ENCODE data around the gene SMARCA2.

SMARCA2 gene

DNA sequence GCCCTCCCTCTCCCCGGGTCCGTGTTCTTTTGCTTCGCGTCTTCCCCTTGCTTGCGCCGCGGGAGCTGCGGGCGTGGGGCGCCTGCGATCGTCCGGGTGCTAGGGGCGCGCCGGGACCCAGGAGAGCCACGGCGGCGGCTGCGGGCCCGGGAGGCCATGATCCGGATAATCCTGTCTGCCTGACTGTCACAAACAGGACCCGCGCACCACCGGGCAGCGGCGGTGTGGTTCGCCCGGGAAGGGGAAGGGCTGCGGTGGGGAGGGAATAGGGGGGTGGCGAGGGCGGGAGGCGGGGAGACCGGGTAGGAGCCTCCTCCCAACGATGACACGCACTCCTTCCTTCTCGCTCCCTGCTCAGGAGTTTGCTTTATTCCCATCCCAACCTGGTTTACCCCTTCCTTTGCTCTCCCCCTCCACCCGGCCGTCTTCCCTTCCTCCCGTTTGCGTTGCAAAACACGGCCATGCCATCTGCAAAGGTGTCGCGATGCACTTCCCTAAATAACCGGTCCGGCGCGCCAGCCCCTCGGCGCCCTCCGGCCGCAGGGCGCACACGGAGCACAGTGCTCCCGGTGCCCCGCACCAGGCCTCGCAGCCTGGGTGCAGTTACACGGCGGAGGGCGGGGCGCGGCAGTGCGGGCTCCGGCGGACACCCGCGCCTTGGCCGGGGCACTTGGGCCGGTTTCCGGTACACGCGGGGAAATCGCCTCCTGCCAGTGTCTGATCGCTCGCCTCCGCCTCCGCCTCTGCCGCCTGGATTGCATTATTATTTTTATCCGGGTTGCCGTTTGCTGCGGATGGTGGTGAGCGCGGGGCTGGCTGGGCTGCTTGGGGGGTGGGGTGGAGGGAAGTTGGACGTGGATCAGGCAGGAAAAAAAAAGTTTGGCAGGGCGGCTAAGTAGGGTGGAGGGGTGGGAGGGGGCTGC, 1.5 kb downstream of the SMARCA2 start:
- WGBS, result under 1% methylated on average over 80 of the region's 85 CpGs
- Histone ChIP-seq H3K9ac (ENCODE audit: low read depth, low read length) (no peak overlapping the region), H3K27ac (ENCODE audit: low read depth, low read length) (no peak overlapping the region), H3K4me3 (ENCODE audit: low read length) (peak overlapping the region; percentile 79), H3K36me3 (ENCODE audit: insufficient read depth, low read length) (no peaks in the 10 kb centered on the region), H3K27me3 (ENCODE audit: insufficient read depth, low read length) (peaks cover 96% of the 10 kb centered on the region), H3K4me1 (ENCODE audit: insufficient read depth, low read length) (peaks cover 25% of the 10 kb centered on the region), H3K9me3 (ENCODE audit: insufficient read depth, low read depth, low read length) (no peaks in the 10 kb centered on the region)

DNA sequence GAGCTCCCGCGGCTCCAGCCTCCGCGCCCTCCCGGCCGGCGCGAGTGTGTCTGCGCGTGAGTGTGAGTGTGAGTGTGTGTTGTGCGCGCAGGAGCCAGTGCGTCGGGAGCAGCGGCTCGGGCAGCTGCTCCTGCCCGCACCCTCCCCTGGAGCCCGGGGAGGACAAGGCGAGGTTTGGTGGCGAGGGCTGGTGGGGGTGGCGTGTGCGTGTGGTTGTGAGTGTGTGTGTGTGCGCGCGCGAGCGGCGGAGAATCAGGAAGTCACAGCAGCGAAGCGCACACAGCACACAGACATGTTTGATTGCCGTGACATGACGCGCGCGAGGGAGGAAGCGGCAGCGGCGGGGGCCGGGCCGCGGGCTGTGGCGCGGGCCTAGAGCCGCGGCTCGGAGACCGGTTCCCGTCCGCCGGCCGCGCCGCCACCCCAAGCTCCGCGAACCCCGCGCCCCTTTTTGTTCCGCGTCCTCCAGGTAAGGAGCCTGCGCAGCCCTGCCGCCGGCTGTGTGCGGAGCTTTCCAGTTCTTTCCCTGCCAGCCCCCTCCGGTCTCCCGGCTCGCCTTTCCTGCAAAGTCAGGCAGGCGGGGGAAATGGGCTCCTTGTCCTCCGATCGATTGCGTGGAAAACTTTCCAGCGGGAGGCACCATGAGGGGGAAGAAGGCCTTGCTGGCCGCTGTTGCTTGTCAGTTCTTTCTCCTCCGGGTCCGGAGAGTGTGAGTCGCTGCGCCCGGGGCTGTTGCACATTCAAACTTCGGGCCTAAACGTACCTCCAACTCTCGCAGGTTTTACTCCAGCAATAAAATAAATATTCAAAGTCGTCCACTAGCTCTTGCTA, 2.4 kb downstream of the SMARCA2 start:
- Histone ChIP-seq H3K4me1 (ENCODE audit: insufficient read depth, low read length) (peaks cover 25% of the 10 kb centered on the region), H3K9ac (ENCODE audit: low read depth, low read length) (peak overlapping the region; percentile 54), H3K36me3 (ENCODE audit: insufficient read depth, low read length) (no peaks in the 10 kb centered on the region), H3K4me3 (ENCODE audit: low read length) (peak overlapping the region; percentile 79), H3K27ac (ENCODE audit: low read depth, low read length) (no peak overlapping the region), H3K27me3 (ENCODE audit: insufficient read depth, low read length) (peaks cover 97% of the 10 kb centered on the region), H3K9me3 (ENCODE audit: insufficient read depth, low read depth, low read length) (no peaks in the 10 kb centered on the region)
- WGBS, result under 1% methylated on average over 81 of the region's 81 CpGs

DNA sequence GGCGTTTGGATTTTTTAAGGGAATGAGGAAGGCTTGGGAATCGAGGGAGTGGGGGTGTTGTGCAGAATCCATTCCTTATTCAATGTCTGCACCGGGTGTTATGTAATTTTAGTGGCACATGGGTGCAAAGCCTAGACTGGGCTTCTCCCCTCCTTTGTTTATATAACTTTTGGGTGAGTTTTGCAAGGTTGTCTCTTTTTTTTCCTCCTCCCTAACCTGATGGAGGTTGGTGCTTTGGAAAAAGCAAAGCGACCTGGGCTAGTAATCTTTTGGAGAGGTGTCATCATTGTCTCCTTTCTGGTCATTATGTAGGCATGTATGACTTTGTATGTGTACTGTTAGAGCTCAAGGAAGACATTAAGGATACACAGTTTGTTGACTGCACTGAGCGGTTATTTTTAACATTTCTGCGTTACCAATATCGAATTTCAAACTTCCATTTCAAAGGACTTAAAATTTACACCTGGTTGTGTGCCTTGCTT, 3.1 kb downstream of the SMARCA2 start:
- Histone ChIP-seq H3K9ac (ENCODE audit: low read depth, low read length) (peak overlapping the region; percentile 54), H3K9me3 (ENCODE audit: insufficient read depth, low read depth, low read length) (no peaks in the 10 kb centered on the region), H3K27me3 (ENCODE audit: insufficient read depth, low read length) (peaks cover 93% of the 10 kb centered on the region), H3K36me3 (ENCODE audit: insufficient read depth, low read length) (no peaks in the 10 kb centered on the region), H3K4me3 (ENCODE audit: low read length) (peak overlapping the region; percentile 79), H3K27ac (ENCODE audit: low read depth, low read length) (no peak overlapping the region; the same call in 1 of the 2 replicates), H3K4me1 (ENCODE audit: insufficient read depth, low read length) (peaks cover 30% of the 10 kb centered on the region)
- 2% methylated on average over 7 of the region's 7 CpGs for WGBS

DNA sequence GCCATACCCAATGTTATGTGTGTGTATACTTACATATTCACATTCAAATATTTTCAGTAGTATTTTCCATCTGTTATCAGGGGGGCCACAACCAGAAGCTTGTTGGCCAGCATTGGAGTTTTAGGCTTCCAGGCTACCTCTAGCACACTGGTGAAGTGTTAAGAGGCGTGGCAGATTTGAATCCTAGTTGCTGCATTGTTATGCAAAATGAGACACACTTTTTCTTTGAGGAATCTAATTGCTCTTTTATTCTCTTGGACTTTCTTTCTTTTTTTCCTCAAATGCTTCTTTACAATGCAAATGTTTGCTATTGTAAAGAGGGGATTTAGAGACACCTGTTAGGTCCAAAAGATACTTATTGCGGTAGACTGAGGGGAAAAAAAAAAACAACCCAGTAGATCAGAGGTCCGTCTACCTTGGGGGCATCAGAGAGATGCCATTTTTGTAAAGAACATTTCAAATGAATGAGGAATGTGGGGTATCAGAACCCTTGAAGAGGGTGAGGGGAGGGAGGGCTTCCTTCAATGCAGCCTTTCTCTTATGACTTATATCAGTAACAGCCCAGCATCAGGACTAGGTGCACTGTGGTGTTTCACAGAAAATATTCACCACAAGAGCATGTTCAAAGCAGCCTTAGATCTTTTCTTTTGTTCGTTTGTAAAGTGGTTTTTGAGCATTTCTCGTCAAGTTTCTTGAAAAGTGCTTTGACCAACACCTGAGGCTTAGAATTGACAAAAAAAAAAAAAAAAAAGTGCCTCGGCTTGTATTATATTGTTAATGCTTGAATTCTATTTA, 3.8 kb downstream of the SMARCA2 start:
- peaks cover 38% of the 10 kb centered on the region for H3K4me1 ChIP-seq (ENCODE audit: insufficient read depth, low read length)
- no peak overlapping the region for H3K9ac ChIP-seq (ENCODE audit: low read depth, low read length)
- peaks cover 92% of the 10 kb centered on the region for H3K27me3 ChIP-seq (ENCODE audit: insufficient read depth, low read length)
- no peaks in the 10 kb centered on the region for H3K9me3 ChIP-seq (ENCODE audit: insufficient read depth, low read depth, low read length)
- WGBS, result 9% methylated on average over 6 of the region's 6 CpGs
- H3K36me3 ChIP-seq (ENCODE audit: insufficient read depth, low read length), result no peaks in the 10 kb centered on the region
- peak overlapping the region; percentile 4; the same call in 1 of the 2 replicates for H3K27ac ChIP-seq (ENCODE audit: low read depth, low read length)
- H3K4me3 ChIP-seq (ENCODE audit: low read length), result peak overlapping the region; percentile 79

DNA sequence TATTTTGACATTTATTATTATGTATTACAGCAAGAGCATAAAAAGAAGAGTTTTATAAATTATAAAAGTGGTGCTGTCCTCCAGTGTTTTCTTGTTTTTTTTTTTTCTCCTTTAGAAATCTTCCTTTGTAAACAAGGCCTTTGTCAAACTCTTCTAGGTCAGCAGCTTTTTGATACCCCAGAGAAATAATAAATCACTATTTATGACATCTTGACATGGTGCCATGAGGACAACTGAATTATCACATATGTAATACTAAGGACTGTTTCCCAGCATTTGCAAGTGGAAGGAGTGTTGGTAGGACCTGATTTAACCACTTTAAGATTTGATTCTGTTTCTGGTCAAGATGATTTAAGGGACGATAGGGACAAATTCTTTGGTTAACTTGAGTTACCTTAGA, 4.6 kb downstream of the SMARCA2 start:
- Histone ChIP-seq H3K27me3 (ENCODE audit: insufficient read depth, low read length) (peaks cover 92% of the 10 kb centered on the region), H3K4me3 (ENCODE audit: low read length) (no peak overlapping the region), H3K9me3 (ENCODE audit: insufficient read depth, low read depth, low read length) (no peaks in the 10 kb centered on the region), H3K27ac (ENCODE audit: low read depth, low read length) (no peak overlapping the region), H3K36me3 (ENCODE audit: insufficient read depth, low read length) (no peaks in the 10 kb centered on the region), H3K9ac (ENCODE audit: low read depth, low read length) (no peak overlapping the region), H3K4me1 (ENCODE audit: insufficient read depth, low read length) (peaks cover 44% of the 10 kb centered on the region)
- WGBS, result 77% methylated on average over 1 of the region's 1 CpG

DNA sequence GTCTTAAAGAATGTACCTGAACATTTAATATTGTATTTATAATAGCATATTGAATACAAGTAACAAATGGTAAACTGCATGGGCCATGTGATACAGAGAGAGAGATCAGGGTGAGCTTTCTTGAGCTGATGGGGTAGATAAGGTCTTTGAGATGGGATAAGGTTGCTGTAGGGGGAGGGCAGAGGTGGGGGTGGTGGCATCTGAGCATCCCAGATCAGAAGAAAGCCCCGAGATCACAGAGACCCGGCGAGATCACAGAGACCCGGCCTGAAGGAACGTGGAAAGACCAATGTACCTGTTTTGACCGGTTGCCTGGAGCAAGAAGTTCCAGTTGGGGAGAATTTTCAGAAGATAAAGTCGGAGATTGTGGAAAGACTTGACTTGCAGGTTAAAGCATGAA, 6.6 kb downstream of the SMARCA2 start:
- H3K9me3 ChIP-seq (ENCODE audit: insufficient read depth, low read depth, low read length), result no peaks in the 10 kb centered on the region
- no peak overlapping the region for H3K9ac ChIP-seq (ENCODE audit: low read depth, low read length)
- H3K27ac ChIP-seq (ENCODE audit: low read depth, low read length), result no peak overlapping the region
- H3K27me3 ChIP-seq (ENCODE audit: insufficient read depth, low read length), result peaks cover 77% of the 10 kb centered on the region
- 83% methylated on average over 7 of the region's 7 CpGs for WGBS
- H3K36me3 ChIP-seq (ENCODE audit: insufficient read depth, low read length), result no peaks in the 10 kb centered on the region
- peaks cover 51% of the 10 kb centered on the region for H3K4me1 ChIP-seq (ENCODE audit: insufficient read depth, low read length)
- H3K4me3 ChIP-seq (ENCODE audit: low read length), result no peak overlapping the region

DNA sequence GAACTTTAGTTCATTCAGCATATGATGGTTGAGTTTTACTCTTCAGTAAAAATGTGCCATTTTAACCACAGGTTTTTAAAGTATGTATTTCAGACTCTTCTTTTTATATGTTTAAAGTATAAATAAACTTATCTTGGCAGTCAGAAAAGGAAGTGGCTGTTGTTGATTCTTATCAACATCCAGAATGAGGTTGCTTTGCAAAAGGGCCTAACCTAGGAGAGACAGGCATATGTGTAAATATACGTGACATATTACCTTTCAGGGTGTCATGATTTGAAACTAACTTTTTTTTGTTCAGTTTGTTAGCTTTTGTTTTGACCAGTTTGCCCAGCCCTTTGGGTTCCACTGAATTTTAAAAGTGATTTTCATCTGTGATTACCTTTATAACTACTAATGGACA, 7.4 kb downstream of the SMARCA2 start:
- Histone ChIP-seq H3K27ac (ENCODE audit: low read depth, low read length) (no peak overlapping the region), H3K27me3 (ENCODE audit: insufficient read depth, low read length) (peaks cover 69% of the 10 kb centered on the region), H3K4me1 (ENCODE audit: insufficient read depth, low read length) (peaks cover 51% of the 10 kb centered on the region), H3K9me3 (ENCODE audit: insufficient read depth, low read depth, low read length) (no peaks in the 10 kb centered on the region), H3K36me3 (ENCODE audit: insufficient read depth, low read length) (no peaks in the 10 kb centered on the region), H3K4me3 (ENCODE audit: low read length) (no peak overlapping the region), H3K9ac (ENCODE audit: low read depth, low read length) (no peak overlapping the region)
- 100% methylated on average over 1 of the region's 1 CpG for WGBS

DNA sequence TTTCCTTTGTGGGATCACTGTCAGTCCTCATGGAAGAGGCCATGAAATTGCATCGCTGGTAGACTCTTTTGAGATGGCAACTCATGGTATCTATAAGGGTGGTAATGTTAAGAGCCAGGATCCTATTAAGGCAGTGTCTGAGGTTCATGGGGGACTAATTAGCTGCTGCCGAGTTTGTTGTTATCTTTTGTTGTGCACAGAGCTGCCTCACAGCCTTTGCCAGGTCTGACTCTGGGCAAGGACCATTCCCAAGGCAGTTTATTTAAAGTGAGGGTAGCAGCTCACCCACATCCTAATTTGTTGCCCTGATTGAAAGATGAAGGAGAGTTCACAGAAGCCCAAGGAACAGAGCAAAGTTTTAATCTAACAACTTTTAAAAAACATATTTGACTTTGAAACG, 7.9 kb downstream of the SMARCA2 start:
- Histone ChIP-seq H3K4me3 (ENCODE audit: low read length) (no peak overlapping the region), H3K9me3 (ENCODE audit: insufficient read depth, low read depth, low read length) (no peaks in the 10 kb centered on the region), H3K27me3 (ENCODE audit: insufficient read depth, low read length) (peaks cover 64% of the 10 kb centered on the region), H3K36me3 (ENCODE audit: insufficient read depth, low read length) (no peaks in the 10 kb centered on the region), H3K9ac (ENCODE audit: low read depth, low read length) (no peak overlapping the region), H3K4me1 (ENCODE audit: insufficient read depth, low read length) (peaks cover 48% of the 10 kb centered on the region), H3K27ac (ENCODE audit: low read depth, low read length) (no peak overlapping the region)
- WGBS, result 64% methylated on average over 3 of the region's 3 CpGs

DNA sequence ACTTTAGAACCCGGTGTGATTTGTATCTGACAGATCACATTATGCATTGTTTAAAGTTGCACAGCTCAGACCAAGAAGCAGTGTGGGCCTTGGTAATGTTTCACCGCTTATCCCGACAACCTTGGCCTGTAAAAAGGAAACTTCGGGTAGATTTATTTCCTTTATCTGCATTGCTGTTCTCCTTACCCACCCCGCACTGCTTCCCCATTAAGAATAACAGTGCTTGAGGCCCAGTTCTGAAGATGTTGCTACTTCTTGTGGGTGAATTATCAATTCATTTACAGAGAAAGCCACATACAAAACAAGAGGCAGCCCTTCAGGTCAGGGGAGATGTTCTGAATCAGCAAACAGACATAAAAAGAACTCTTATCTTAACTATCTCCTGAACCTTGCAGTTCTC, 8.4 kb downstream of the SMARCA2 start:
- H3K4me1 ChIP-seq (ENCODE audit: insufficient read depth, low read length), result peaks cover 43% of the 10 kb centered on the region
- H3K9ac ChIP-seq (ENCODE audit: low read depth, low read length), result no peak overlapping the region
- 90% methylated on average over 5 of the region's 5 CpGs for WGBS
- no peaks in the 10 kb centered on the region for H3K36me3 ChIP-seq (ENCODE audit: insufficient read depth, low read length)
- H3K27me3 ChIP-seq (ENCODE audit: insufficient read depth, low read length), result peaks cover 59% of the 10 kb centered on the region
- no peak overlapping the region for H3K4me3 ChIP-seq (ENCODE audit: low read length)
- no peak overlapping the region for H3K27ac ChIP-seq (ENCODE audit: low read depth, low read length)
- no peaks in the 10 kb centered on the region for H3K9me3 ChIP-seq (ENCODE audit: insufficient read depth, low read depth, low read length)

DNA sequence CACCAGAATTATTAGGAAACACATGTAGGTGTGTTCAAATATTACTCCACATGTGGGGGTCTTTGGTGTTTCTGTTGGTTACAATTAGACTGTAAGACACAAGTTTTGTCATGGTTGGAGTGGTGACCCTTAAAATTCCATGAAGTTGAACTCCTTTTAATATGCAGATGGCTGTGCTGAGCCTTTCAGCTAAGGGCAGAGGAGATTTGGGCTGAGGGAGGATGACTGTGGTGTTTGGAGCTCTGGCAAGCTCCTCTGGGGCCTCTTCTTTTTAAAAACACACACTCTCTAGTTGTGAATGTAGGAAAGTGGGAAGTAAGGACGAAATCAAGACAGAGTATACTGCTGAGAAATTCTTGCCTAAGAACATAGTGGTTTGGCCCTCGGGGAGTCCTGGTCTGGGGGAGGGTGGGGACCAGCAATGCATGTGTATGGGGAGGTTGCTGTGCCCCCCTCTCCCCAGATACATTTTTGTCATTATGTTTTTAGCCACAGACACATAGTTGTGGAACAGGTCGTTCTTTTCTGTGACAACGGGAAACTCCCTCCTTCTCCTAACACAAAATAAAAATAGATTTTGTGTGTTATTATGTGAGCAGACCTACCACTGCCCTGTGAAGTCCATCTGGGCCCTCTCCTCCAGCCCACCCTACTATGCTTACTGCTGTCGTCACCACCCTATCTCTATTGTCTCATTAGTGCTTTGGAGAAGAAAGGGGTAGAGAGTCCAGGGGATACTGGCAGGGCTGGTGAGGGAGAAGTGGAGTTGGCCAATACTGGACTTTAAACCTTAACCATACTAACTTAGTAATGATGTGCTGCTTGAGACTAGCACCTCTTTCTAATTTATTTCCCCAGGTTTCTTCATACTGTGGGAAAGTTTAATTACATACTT, 10.0 kb downstream of the SMARCA2 start:
- H3K4me1 ChIP-seq (ENCODE audit: insufficient read depth, low read length), result peaks cover 27% of the 10 kb centered on the region
- H3K9me3 ChIP-seq (ENCODE audit: insufficient read depth, low read depth, low read length), result no peaks in the 10 kb centered on the region
- no peak overlapping the region; the same call in 1 of the 2 replicates for H3K27ac ChIP-seq (ENCODE audit: low read depth, low read length)
- H3K36me3 ChIP-seq (ENCODE audit: insufficient read depth, low read length), result no peaks in the 10 kb centered on the region
- 53% methylated on average over 2 of the region's 5 CpGs for WGBS
- H3K27me3 ChIP-seq (ENCODE audit: insufficient read depth, low read length), result peaks cover 43% of the 10 kb centered on the region
- no peak overlapping the region for H3K9ac ChIP-seq (ENCODE audit: low read depth, low read length)
- H3K4me3 ChIP-seq (ENCODE audit: low read length), result no peak overlapping the region

Measured in HUES64 (cell line).